Measurements from ENCODE around the gene ASB3. TPM values are rescaled to one million over a fixed set of nuclear protein-coding genes. Genes with fewer than 3 reads are reported as not detected.
A peak's percentile ranks its signal among the peaks of the same experiment; 100 is the strongest.
"Not testable (repeated sequence)": the region's sequence is repeated elsewhere in the genome, so short reads cannot be mapped to it uniquely, and the experiment has no call there.

ASB3 gene
- polyA plus RNA-seq, 3 donors = 6.7 to 14.9 (median 8.1) TPM

DNA sequence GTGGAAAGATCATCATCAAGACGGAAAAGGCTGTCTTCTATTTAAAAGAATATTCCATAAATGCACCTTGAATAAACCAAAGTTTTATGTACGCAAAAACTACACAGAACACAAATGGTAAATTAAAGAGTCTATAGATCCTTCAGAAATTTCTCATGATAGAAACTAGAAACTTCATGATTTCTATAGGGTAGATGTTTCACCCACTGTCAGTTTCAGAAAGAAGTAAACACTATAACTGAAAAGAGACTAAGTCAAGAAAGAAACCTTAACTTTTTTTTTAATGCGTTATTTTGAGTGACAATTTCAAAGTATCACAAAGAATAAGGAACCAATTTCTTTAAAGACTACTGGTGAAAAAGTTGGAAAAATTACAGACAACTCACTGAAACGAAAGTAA lies 61.1 kb downstream of the ASB3 start:
- H3K4me3 ChIP-seq (replicated peaks in 1 of 3; ENCODE audit: low read depth in 2 of 3, low read length in 3 of 3) = no peak overlapping the region
- no peak overlapping the region for H3K4me2 ChIP-seq (replicated peaks; ENCODE audit: extremely low read depth, low read length, poor library complexity, severe bottlenecking)
- no peak overlapping the region for H3K27ac ChIP-seq (ENCODE audit: low read depth in 1 of 2, low read length in 2 of 2)
- H3K9me3 ChIP-seq (replicated peaks in 1 of 2; ENCODE audit: control insufficient read depth in 1 of 2, insufficient read depth in 1 of 2, low read length in 2 of 2) = no peaks in the 10 kb centered on the region
- H3K9ac ChIP-seq (ENCODE audit: insufficient read depth, low read length, poor library complexity, severe bottlenecking) = no peak overlapping the region
- TF ChIP-seq CTCF (IDR thresholded peaks at IDR 0.05) = no peak
- no peaks in the 10 kb centered on the region for H3K4me1 ChIP-seq (ENCODE audit: control insufficient read depth in 1 of 2, insufficient read depth in 2 of 2, low read length in 2 of 2)
- H4K20me1 ChIP-seq (ENCODE audit: insufficient read depth, low read length) = no peaks in the 10 kb centered on the region
- H3K27me3 Mint-ChIP-seq (ENCODE audit: low read depth in 3 of 3) = no peaks in the 10 kb centered on the region
- H3K79me2 ChIP-seq (ENCODE audit: insufficient read depth, low read length) = no peaks in the 10 kb centered on the region
- WGBS (ENCODE audit: insufficient coverage) = no CpG with 5 or more reads among the region's 4 CpGs
- peaks cover 11 to 39% of the 10 kb centered on the region in 2 donors for H3K36me3 ChIP-seq (replicated peaks in 1 of 2; ENCODE audit: control insufficient read depth in 1 of 2, insufficient read depth in 2 of 2, low read length in 2 of 2)
- H3K4me3 Mint-ChIP-seq = no peak overlapping the region
- no peak for DNase-seq
- H3K27me3 ChIP-seq (ENCODE audit: control insufficient read depth in 2 of 2, insufficient read depth in 2 of 2, low read length in 2 of 2) = no peaks in the 10 kb centered on the region
- no peak overlapping the region for H3K27ac Mint-ChIP-seq
- H3K36me3 Mint-ChIP-seq = peaks cover 34 to 46% of the 10 kb centered on the region in 2 donors
- intact Hi-C loops (cut with micrococcal nuclease) = no loop called here
- peaks cover 0 to 2% (median 0%) of the 10 kb centered on the region in 7 donors for H3K9me3 Mint-ChIP-seq
- peaks cover 5% of the 10 kb centered on the region for H3K4me1 Mint-ChIP-seq
- H2AFZ ChIP-seq (ENCODE audit: insufficient read depth, low read depth, low read length, poor library complexity, severe bottlenecking) = no peak overlapping the region

DNA sequence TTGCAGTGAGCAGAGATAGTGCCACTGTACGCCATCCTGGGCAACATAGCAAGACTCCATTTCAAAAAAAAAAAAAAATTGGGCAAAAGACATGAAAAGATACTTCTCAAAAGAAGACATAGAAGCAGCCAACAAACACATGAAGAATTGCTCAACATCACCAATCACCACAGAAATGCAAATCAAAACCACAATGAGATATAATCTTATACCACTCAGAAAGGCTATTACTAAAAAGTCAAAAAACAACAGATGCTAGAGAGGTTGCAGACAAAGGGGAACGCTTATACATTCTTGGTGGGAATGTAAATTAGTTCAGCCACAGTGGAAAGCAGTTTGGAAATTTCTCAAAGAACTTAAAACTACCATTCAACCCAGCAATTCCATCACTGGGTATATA lies 62.2 kb downstream of the ASB3 start:
- Mint-ChIP-seq H3K4me3 (no peak overlapping the region), H3K4me1 (peaks cover 5% of the 10 kb centered on the region), H3K36me3 (peaks cover 34 to 46% of the 10 kb centered on the region in 2 donors), H3K9me3 (peaks cover 0 to 3% (median 0%) of the 10 kb centered on the region in 7 donors), H3K27ac (peak overlapping the region in 1 of 7 donors; percentile 25), H3K27me3 (ENCODE audit: low read depth in 3 of 3) (no peaks in the 10 kb centered on the region)
- intact Hi-C loops (cut with micrococcal nuclease) = no loop called here
- no peaks in the 10 kb centered on the region for H4K20me1 ChIP-seq (ENCODE audit: insufficient read depth, low read length)
- no peaks in the 10 kb centered on the region for H3K4me1 ChIP-seq (ENCODE audit: control insufficient read depth in 1 of 2, insufficient read depth in 2 of 2, low read length in 2 of 2)
- H3K9ac ChIP-seq (ENCODE audit: insufficient read depth, low read length, poor library complexity, severe bottlenecking) = no peak overlapping the region
- no peak for DNase-seq
- no peak overlapping the region for H3K27ac ChIP-seq (ENCODE audit: low read depth in 1 of 2, low read length in 2 of 2)
- no peaks in the 10 kb centered on the region for H3K9me3 ChIP-seq (replicated peaks in 1 of 2; ENCODE audit: control insufficient read depth in 1 of 2, insufficient read depth in 1 of 2, low read length in 2 of 2)
- 100% methylated on average over 1 of the region's 2 CpGs for WGBS (ENCODE audit: insufficient coverage)
- no peaks in the 10 kb centered on the region for H3K27me3 ChIP-seq (ENCODE audit: control insufficient read depth in 2 of 2, insufficient read depth in 2 of 2, low read length in 2 of 2)
- H2AFZ ChIP-seq (ENCODE audit: insufficient read depth, low read depth, low read length, poor library complexity, severe bottlenecking) = no peak overlapping the region
- H3K4me3 ChIP-seq (replicated peaks in 1 of 3; ENCODE audit: low read depth in 2 of 3, low read length in 3 of 3) = no peak overlapping the region
- no peak overlapping the region for H3K4me2 ChIP-seq (replicated peaks; ENCODE audit: extremely low read depth, low read length, poor library complexity, severe bottlenecking)
- TF ChIP-seq CTCF (IDR thresholded peaks at IDR 0.05) = no peak
- H3K79me2 ChIP-seq (ENCODE audit: insufficient read depth, low read length) = no peaks in the 10 kb centered on the region
- H3K36me3 ChIP-seq (replicated peaks in 1 of 2; ENCODE audit: control insufficient read depth in 1 of 2, insufficient read depth in 2 of 2, low read length in 2 of 2) = peaks cover 9 to 36% of the 10 kb centered on the region in 2 donors

GRCh38 chr2:53720944-53721343 lies 65.8 kb downstream of the ASB3 start:
- peaks cover 7 to 17% of the 10 kb centered on the region in 2 donors for H3K36me3 ChIP-seq (replicated peaks in 1 of 2; ENCODE audit: control insufficient read depth in 1 of 2, insufficient read depth in 2 of 2, low read length in 2 of 2)
- H3K27me3 Mint-ChIP-seq (ENCODE audit: low read depth in 3 of 3); H2AFZ ChIP-seq (ENCODE audit: insufficient read depth, low read depth, low read length, poor library complexity, severe bottlenecking); H3K4me1 Mint-ChIP-seq; H3K4me3 Mint-ChIP-seq; H3K9ac ChIP-seq (ENCODE audit: insufficient read depth, low read length, poor library complexity, severe bottlenecking); intact Hi-C loops (cut with micrococcal nuclease); H4K20me1 ChIP-seq (ENCODE audit: insufficient read depth, low read length); H3K4me1 ChIP-seq (ENCODE audit: control insufficient read depth in 1 of 2, insufficient read depth in 2 of 2, low read length in 2 of 2); H3K9me3 Mint-ChIP-seq; H3K27me3 ChIP-seq (ENCODE audit: control insufficient read depth in 2 of 2, insufficient read depth in 2 of 2, low read length in 2 of 2); H3K27ac ChIP-seq (ENCODE audit: low read depth in 1 of 2, low read length in 2 of 2); H3K4me3 ChIP-seq (replicated peaks in 1 of 3; ENCODE audit: low read depth in 2 of 3, low read length in 3 of 3); H3K27ac Mint-ChIP-seq; H3K4me2 ChIP-seq (replicated peaks; ENCODE audit: extremely low read depth, low read length, poor library complexity, severe bottlenecking); DNase-seq; H3K79me2 ChIP-seq (ENCODE audit: insufficient read depth, low read length); H3K9me3 ChIP-seq (replicated peaks in 1 of 2; ENCODE audit: control insufficient read depth in 1 of 2, insufficient read depth in 1 of 2, low read length in 2 of 2): not testable (repeated sequence)
- no CpG with 5 or more reads among the region's 3 CpGs for WGBS (ENCODE audit: insufficient coverage)
- H3K36me3 Mint-ChIP-seq = peaks cover 36 to 37% of the 10 kb centered on the region in 2 donors

Measured in CD14-positive monocyte (primary cell).